ENCODE measurements around the gene WDHD1.

- TF ChIP-seq OSR1 (CRISPR knock-in tag; IDR thresholded peaks at IDR 0.05) = no peak
- no peak for TF ChIP-seq ZFP3 (CRISPR knock-in tag; IDR thresholded peaks at IDR 0.05)
- TF ChIP-seq ARNTL (CRISPR knock-in tag; IDR thresholded peaks at IDR 0.05; ENCODE audit: borderline replicate concordance, low read depth) = no peak
- TF ChIP-seq, protein P1, sequence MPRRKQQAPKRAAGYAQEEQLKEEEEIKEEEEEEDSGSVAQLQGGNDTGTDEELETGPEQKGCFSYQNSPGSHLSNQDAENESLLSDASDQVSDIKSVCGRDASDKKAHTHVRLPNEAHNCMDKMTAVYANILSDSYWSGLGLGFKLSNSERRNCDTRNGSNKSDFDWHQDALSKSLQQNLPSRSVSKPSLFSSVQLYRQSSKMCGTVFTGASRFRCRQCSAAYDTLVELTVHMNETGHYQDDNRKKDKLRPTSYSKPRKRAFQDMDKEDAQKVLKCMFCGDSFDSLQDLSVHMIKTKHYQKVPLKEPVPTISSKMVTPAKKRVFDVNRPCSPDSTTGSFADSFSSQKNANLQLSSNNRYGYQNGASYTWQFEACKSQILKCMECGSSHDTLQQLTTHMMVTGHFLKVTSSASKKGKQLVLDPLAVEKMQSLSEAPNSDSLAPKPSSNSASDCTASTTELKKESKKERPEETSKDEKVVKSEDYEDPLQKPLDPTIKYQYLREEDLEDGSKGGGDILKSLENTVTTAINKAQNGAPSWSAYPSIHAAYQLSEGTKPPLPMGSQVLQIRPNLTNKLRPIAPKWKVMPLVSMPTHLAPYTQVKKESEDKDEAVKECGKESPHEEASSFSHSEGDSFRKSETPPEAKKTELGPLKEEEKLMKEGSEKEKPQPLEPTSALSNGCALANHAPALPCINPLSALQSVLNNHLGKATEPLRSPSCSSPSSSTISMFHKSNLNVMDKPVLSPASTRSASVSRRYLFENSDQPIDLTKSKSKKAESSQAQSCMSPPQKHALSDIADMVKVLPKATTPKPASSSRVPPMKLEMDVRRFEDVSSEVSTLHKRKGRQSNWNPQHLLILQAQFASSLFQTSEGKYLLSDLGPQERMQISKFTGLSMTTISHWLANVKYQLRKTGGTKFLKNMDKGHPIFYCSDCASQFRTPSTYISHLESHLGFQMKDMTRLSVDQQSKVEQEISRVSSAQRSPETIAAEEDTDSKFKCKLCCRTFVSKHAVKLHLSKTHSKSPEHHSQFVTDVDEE (CRISPR knock-in tag; IDR thresholded peaks at IDR 0.05) = no peak
- no peak for TF ChIP-seq PATZ1 (CRISPR knock-in tag; IDR thresholded peaks at IDR 0.05; ENCODE audit: borderline replicate concordance)
- no peak for TF ChIP-seq RARB (CRISPR knock-in tag; IDR thresholded peaks at IDR 0.05)
- TF ChIP-seq ZNF8 (CRISPR knock-in tag; IDR thresholded peaks at IDR 0.05) = no peak
Observed at GRCh38 chr14:54895683-54896082, 131.2 kb downstream of the WDHD1 start.

Data from SK-N-SH treated with all-trans-retinoic acid at 6 μM for 48 hours (cell line).